Panc1 (cell line): ENCODE measurements around the gene PCAT7. TPM values are rescaled to one million over a fixed set of nuclear protein-coding genes. Genes with fewer than 3 reads are reported as not detected.

Source experiments
- ATAC-seq: fragments of 200-7000 bp; cut with Tn5 transposase; 2 replicates; pipeline ENCODE4 v1.9.1; 2020; ENCODE audit warnings: mild to moderate bottlenecking, moderate library complexity
- BruUV-seq: library from RNA; stranded (reverse); fragments of 400-500 nt; replicated peaks from 2 replicates; lab custom pipeline; 2021; lab: Mats Ljungman, UMichigan
- CTCF ChIA-PET: fragments of 300-600 bp; sonication (Branson Sonifier 250); formaldehyde crosslinking; loops from one replicate; lab custom pipeline; 2022; ENCODE audit warnings: antibody characterized with exemption; lab: Charles Lee
- POLR2A ChIA-PET: fragments of 300-600 bp; sonication (Branson Sonifier 250); formaldehyde crosslinking; loops from one replicate; lab custom pipeline; 2022; ENCODE audit warnings: antibody characterized with exemption; lab: Charles Lee
- DNase-seq: peaks from one replicate; pipeline ENCODE4 v3.0.0-alpha.2; 2010; ENCODE audit warnings: low read depth, low spot score
- H3K27ac ChIP-seq: 2 replicates; pipeline ENCODE4 v1.5.1; 2011; ENCODE audit warnings: mild to moderate bottlenecking, low read length, inconsistent platforms
- H3K27me3 ChIP-seq: fragments of 200-500 bp; sonication (Bioruptor generic); 2 replicates; pipeline ENCODE4 v1.6.0; 2014; ENCODE audit warnings: low read length, inconsistent platforms; ENCODE audit not compliant: control insufficient read depth, insufficient read depth
- H3K36me3 ChIP-seq: fragments of 200-500 bp; sonication (Bioruptor generic); 2 replicates; pipeline ENCODE4 v1.5.1; 2014; ENCODE audit warnings: inconsistent platforms, mild to moderate bottlenecking, low read length, moderate library complexity; ENCODE audit not compliant: control insufficient read depth, insufficient read depth
- H3K4me1 ChIP-seq: 2 replicates; pipeline ENCODE4 v1.5.1; 2011; ENCODE audit warnings: inconsistent platforms, mild to moderate bottlenecking, low read length, moderate library complexity; ENCODE audit not compliant: control insufficient read depth, insufficient read depth
- H3K4me3 ChIP-seq, 2 experiments: 2 replicates each; pipeline ENCODE4 v1.5.1; 2011 to 2012; ENCODE audit warnings: low read depth in 2 of 2, low read length in 2 of 2, mild to moderate bottlenecking in 2 of 2, inconsistent platforms in 1 of 2, moderate library complexity in 1 of 2
- H3K9me3 ChIP-seq: fragments of 200-500 bp; sonication (Bioruptor generic); 2 replicates; pipeline ENCODE4 v1.5.1; 2014; ENCODE audit warnings: low read depth, mild to moderate bottlenecking, inconsistent platforms, low read length, moderate library complexity; ENCODE audit not compliant: control insufficient read depth, insufficient read depth
- POLR2AphosphoS5 ChIP-seq: IDR thresholded peaks from 2 replicates; pipeline ENCODE4 v1.6.1; 2012; ENCODE audit warnings: mild to moderate bottlenecking, low read depth, low read length, moderate library complexity
- REST ChIP-seq, 2 experiments: IDR thresholded peaks; 2 replicates each; pipeline ENCODE4 v1.6.1; 2011 to 2012; ENCODE audit warnings: low read depth in 2 of 2, control low read depth in 1 of 2, low read length in 1 of 2, mild to moderate bottlenecking in 1 of 2, moderate library complexity in 1 of 2; ENCODE audit not compliant: insufficient read depth in 1 of 2
- SIN3A ChIP-seq: IDR thresholded peaks from 2 replicates; pipeline ENCODE4 v1.6.1; 2012; ENCODE audit warnings: low read depth, mild to moderate bottlenecking, low read length, moderate library complexity, borderline replicate concordance; ENCODE audit not compliant: insufficient read depth
- TCF7L2 ChIP-seq: IDR thresholded peaks from 2 replicates; pipeline ENCODE4 v1.6.1; 2011; ENCODE audit warnings: mild to moderate bottlenecking, low read depth, low read length, inconsistent platforms
- in situ Hi-C: cut with HindIII; loops from 2 replicates; pipeline ENCODE4 v1.10.0; 2016; ENCODE audit warnings: low sequenced_read_pairs, low pct_unique_long_range_greater_than_20kb
- intact Hi-C: fragments of 100-400 bp; cut with micrococcal nuclease; formaldehyde crosslinking; loops from one replicate; pipeline ENCODE4 v1.10.0; 2022; ENCODE audit not compliant: unreplicated experiment
- total RNA-seq: library from RNA; stranded (reverse); gene quantifications from one replicate; pipeline ENCODE4 v1.2.1, GENCODE V29; 2021; ENCODE audit not compliant: unreplicated experiment
- TF ChIP-seq, protein P1 (sequence below): fragments of 450-650 bp; IDR thresholded peaks from 2 replicates; pipeline ENCODE4 v1.5.1; 2017; ENCODE audit warnings: mild to moderate bottlenecking

Gene PCAT7
- total RNA-seq, 1 experiment from 2014 or later, result 0.59 TPM

GRCh38 chr9:94606646-94607422 lies 52.0 kb downstream of the PCAT7 start:
- intact Hi-C loops, result no loop called here

DNA sequence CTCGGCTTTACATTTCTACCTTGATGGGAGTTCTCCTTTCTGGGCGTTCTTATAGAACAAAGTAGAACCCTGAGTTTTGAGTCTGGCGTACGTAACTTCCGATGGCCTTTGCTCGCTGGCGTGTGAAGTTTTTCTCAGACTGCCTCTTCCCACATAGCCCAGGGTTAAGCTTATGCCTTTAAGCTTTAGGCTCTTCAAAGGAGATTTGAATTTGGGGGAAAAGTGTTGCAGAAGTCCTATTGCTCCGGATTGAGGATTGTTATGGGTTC lies 52.5 kb downstream of the PCAT7 start:
- H3K36me3 ChIP-seq, result no peaks in the 10 kb centered on the region
- H3K4me1 ChIP-seq, result no peaks in the 10 kb centered on the region; the same call in 1 of the 2 replicates
- no peak for TF ChIP-seq SIN3A
- no peak for TF ChIP-seq REST (IDR thresholded peaks at IDR 0.05; ENCODE audit: insufficient read depth in 1 of 2, low read depth in 2 of 2, low read length in 1 of 2)
- TF ChIP-seq TCF7L2, result no peak
- TF ChIP-seq, protein P1, sequence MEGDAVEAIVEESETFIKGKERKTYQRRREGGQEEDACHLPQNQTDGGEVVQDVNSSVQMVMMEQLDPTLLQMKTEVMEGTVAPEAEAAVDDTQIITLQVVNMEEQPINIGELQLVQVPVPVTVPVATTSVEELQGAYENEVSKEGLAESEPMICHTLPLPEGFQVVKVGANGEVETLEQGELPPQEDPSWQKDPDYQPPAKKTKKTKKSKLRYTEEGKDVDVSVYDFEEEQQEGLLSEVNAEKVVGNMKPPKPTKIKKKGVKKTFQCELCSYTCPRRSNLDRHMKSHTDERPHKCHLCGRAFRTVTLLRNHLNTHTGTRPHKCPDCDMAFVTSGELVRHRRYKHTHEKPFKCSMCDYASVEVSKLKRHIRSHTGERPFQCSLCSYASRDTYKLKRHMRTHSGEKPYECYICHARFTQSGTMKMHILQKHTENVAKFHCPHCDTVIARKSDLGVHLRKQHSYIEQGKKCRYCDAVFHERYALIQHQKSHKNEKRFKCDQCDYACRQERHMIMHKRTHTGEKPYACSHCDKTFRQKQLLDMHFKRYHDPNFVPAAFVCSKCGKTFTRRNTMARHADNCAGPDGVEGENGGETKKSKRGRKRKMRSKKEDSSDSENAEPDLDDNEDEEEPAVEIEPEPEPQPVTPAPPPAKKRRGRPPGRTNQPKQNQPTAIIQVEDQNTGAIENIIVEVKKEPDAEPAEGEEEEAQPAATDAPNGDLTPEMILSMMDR, result no peak
- TF ChIP-seq POLR2AphosphoS5, result no peak
- DNase-seq (no peak), ATAC-seq (no peak)
- no peaks in the 10 kb centered on the region for H3K9me3 ChIP-seq
- no TSS peak for BruUV-seq
- intact Hi-C loops, result no loop called here
- CTCF ChIA-PET, result no interaction called here
- POLR2A ChIA-PET, result no interaction called here
- H3K27ac ChIP-seq, result no peak overlapping the region
- H3K27me3 ChIP-seq, result no peaks in the 10 kb centered on the region
- in situ Hi-C loops, result no loop called here
- H3K4me3 ChIP-seq, result no peak overlapping the region

More at GRCh38 chr9:94606646-94607422, 52.0 kb downstream of the PCAT7 start:
- no peak overlapping the region for H3K4me3 ChIP-seq
- H3K27ac ChIP-seq, result no peak overlapping the region
- ATAC-seq (no peak), DNase-seq (no peak)
- H3K9me3 ChIP-seq, result no peaks in the 10 kb centered on the region
- no TSS peak for BruUV-seq
- H3K27me3 ChIP-seq, result no peaks in the 10 kb centered on the region
- ChIA-PET POLR2A (no interaction called here), CTCF (no interaction called here)
- no peaks in the 10 kb centered on the region for H3K36me3 ChIP-seq
- in situ Hi-C loops, result no loop called here
- TF ChIP-seq POLR2AphosphoS5 (no peak), SIN3A (no peak), REST (IDR thresholded peaks at IDR 0.05; ENCODE audit: insufficient read depth in 1 of 2, low read depth in 2 of 2, low read length in 1 of 2) (no peak), TCF7L2 (no peak)
- TF ChIP-seq, protein P1, result no peak
- H3K4me1 ChIP-seq, result no peaks in the 10 kb centered on the region; the same call in 1 of the 2 replicates
